RWPE2 (cell line): Measurements from ENCODE around the gene HDAC11.

Source experiments
- ATAC-seq: fragments of 200-7000 bp; cut with Tn5 transposase; 3 replicates; pipeline ENCODE4 v1.9.1; 2021; ENCODE audit warnings: low read depth
- DNase-seq: peaks from one replicate; pipeline ENCODE4 v3.0.0-alpha.2; 2020; ENCODE audit warnings: low spot score
- H3K27ac ChIP-seq: fragments of 450-650 bp; 2 replicates; pipeline ENCODE4 v1.5.1; 2017; ENCODE audit warnings: mild to moderate bottlenecking; ENCODE audit not compliant: poor library complexity, severe bottlenecking
- H3K27me3 ChIP-seq: fragments of 250-450 bp; sonication (Bioruptor Pico); 2 replicates; pipeline ENCODE4 v1.5.1; 2021; ENCODE audit warnings: mild to moderate bottlenecking, moderate library complexity; ENCODE audit not compliant: insufficient read depth, poor library complexity, severe bottlenecking
- H3K36me3 ChIP-seq: fragments of 250-450 bp; sonication (Bioruptor Pico); 2 replicates; pipeline ENCODE4 v1.5.1; 2020; ENCODE audit warnings: low read depth, mild to moderate bottlenecking, moderate library complexity
- H3K4me1 ChIP-seq: fragments of 250-450 bp; sonication (Bioruptor Pico); 2 replicates; pipeline ENCODE4 v1.5.1; 2021; ENCODE audit warnings: mild to moderate bottlenecking, moderate library complexity; ENCODE audit not compliant: insufficient read depth, poor library complexity, severe bottlenecking
- H3K4me3 ChIP-seq: fragments of 250-450 bp; sonication (Bioruptor Pico); 2 replicates; pipeline ENCODE4 v1.5.1; 2021; ENCODE audit warnings: mild to moderate bottlenecking, moderate library complexity; ENCODE audit not compliant: severe bottlenecking
- H3K9me3 ChIP-seq: fragments of 250-450 bp; sonication (Bioruptor Pico); 2 replicates; pipeline ENCODE4 v1.5.1; 2021; ENCODE audit warnings: mild to moderate bottlenecking, moderate library complexity; ENCODE audit not compliant: severe bottlenecking
- TF ChIP-seq, protein P1 (sequence below): fragments of 450-650 bp; IDR thresholded peaks from one replicate; pipeline ENCODE4 v1.5.1; 2017; ENCODE audit warnings: mild to moderate bottlenecking, moderate library complexity; ENCODE audit not compliant: poor library complexity, severe bottlenecking

The HDAC11 gene

GRCh38 chr3:13513051-13513912, 33.2 kb downstream of the HDAC11 start:
- DNase-seq = no peak
- Histone ChIP-seq H3K27me3 (no peaks in the 10 kb centered on the region), H3K36me3 (no peaks in the 10 kb centered on the region), H3K4me1 (peaks cover 12% of the 10 kb centered on the region), H3K9me3 (no peaks in the 10 kb centered on the region), H3K27ac (peak overlapping the region; percentile 29), H3K4me3 (no peak overlapping the region)
- TF ChIP-seq, protein P1, sequence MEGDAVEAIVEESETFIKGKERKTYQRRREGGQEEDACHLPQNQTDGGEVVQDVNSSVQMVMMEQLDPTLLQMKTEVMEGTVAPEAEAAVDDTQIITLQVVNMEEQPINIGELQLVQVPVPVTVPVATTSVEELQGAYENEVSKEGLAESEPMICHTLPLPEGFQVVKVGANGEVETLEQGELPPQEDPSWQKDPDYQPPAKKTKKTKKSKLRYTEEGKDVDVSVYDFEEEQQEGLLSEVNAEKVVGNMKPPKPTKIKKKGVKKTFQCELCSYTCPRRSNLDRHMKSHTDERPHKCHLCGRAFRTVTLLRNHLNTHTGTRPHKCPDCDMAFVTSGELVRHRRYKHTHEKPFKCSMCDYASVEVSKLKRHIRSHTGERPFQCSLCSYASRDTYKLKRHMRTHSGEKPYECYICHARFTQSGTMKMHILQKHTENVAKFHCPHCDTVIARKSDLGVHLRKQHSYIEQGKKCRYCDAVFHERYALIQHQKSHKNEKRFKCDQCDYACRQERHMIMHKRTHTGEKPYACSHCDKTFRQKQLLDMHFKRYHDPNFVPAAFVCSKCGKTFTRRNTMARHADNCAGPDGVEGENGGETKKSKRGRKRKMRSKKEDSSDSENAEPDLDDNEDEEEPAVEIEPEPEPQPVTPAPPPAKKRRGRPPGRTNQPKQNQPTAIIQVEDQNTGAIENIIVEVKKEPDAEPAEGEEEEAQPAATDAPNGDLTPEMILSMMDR = no peak
- ATAC-seq = peak; percentile 36

- DNase-seq (no peak), ATAC-seq (peak; percentile 58)
- peaks cover 12% of the 10 kb centered on the region for H3K4me1 ChIP-seq
- no peak overlapping the region for H3K4me3 ChIP-seq
- no peaks in the 10 kb centered on the region for H3K27me3 ChIP-seq
- TF ChIP-seq, protein P1 = no peak
- H3K36me3 ChIP-seq = no peaks in the 10 kb centered on the region
- no peaks in the 10 kb centered on the region for H3K9me3 ChIP-seq
- H3K27ac ChIP-seq = peak overlapping the region; percentile 29
Observed at GRCh38 chr3:13513913-13514517, 33.9 kb downstream of the HDAC11 start.

GRCh38 chr3:13514639-13515435, 34.7 kb downstream of the HDAC11 start:
- no peaks in the 10 kb centered on the region for H3K27me3 ChIP-seq
- H3K4me1 ChIP-seq = peaks cover 12% of the 10 kb centered on the region
- H3K9me3 ChIP-seq = no peaks in the 10 kb centered on the region
- no peaks in the 10 kb centered on the region for H3K36me3 ChIP-seq
- TF ChIP-seq, protein P1 = no peak
- H3K4me3 ChIP-seq = no peak overlapping the region
- ATAC-seq (no peak), DNase-seq (no peak)
- peak overlapping the region; percentile 29 for H3K27ac ChIP-seq

GRCh38 chr3:13515786-13516759, 36.0 kb downstream of the HDAC11 start:
- no peak for ATAC-seq
- Histone ChIP-seq H3K9me3 (no peaks in the 10 kb centered on the region), H3K36me3 (no peaks in the 10 kb centered on the region), H3K4me1 (peaks cover 12% of the 10 kb centered on the region), H3K4me3 (no peak overlapping the region), H3K27ac (no peak overlapping the region), H3K27me3 (no peaks in the 10 kb centered on the region)
- TF ChIP-seq, protein P1 = no peak
- DNase-seq = no peak
